MCF 10A (cell line): ENCODE data around the gene PNCK. TPM values are rescaled to one million over a fixed set of nuclear protein-coding genes. Genes with fewer than 3 reads are reported as not detected.
A peak's percentile ranks its signal among the peaks of the same experiment; 100 is the strongest.

ENCODE experiments used
- BruUV-seq: library from RNA; stranded (reverse); fragments of 400-500 nt; replicated peaks from 2 replicates; lab custom pipeline; 2021; lab: Mats Ljungman, UMichigan
- CTCF ChIA-PET: fragments of 300-600 bp; sonication (Branson Sonifier 250); formaldehyde crosslinking; extraction: SDS; loops from one replicate; lab custom pipeline; 2021; ENCODE audit warnings: antibody characterized with exemption, inconsistent platforms; lab: Yijun Ruan, JAX
- POLR2A ChIA-PET: fragments of 300-600, 350-650 bp; sonication (Branson Sonifier 250); formaldehyde crosslinking; extraction: SDS; loops from one replicate; lab custom pipeline; 2020; ENCODE audit warnings: antibody characterized with exemption, inconsistent platforms; lab: Yijun Ruan, JAX
- DNase-seq: peaks from one replicate; pipeline ENCODE4 v3.0.0-alpha.2; 2018; ENCODE audit not compliant: unreplicated experiment
- H3K27ac Mint-ChIP-seq: one replicate; pipeline ENCODE4 v1.8.0; 2022; ENCODE audit warnings: mild to moderate bottlenecking, low read depth, mixed read lengths; ENCODE audit not compliant: unreplicated experiment
- H3K27me3 Mint-ChIP-seq: one replicate; pipeline ENCODE4 v1.8.0; 2022; ENCODE audit warnings: mixed read lengths; ENCODE audit not compliant: insufficient read depth, unreplicated experiment
- H3K36me3 Mint-ChIP-seq: one replicate; pipeline ENCODE4 v1.8.0; 2022; ENCODE audit warnings: mild to moderate bottlenecking, moderate library complexity, mixed read lengths; ENCODE audit not compliant: insufficient read depth, unreplicated experiment
- H3K4me1 Mint-ChIP-seq: one replicate; pipeline ENCODE4 v1.8.0; 2022; ENCODE audit warnings: mixed read lengths; ENCODE audit not compliant: insufficient read depth, unreplicated experiment
- H3K4me3 Mint-ChIP-seq: one replicate; pipeline ENCODE4 v1.8.0; 2022; ENCODE audit warnings: mild to moderate bottlenecking, moderate library complexity, mixed read lengths; ENCODE audit not compliant: unreplicated experiment
- H3K9me3 Mint-ChIP-seq: one replicate; pipeline ENCODE4 v1.8.0; 2022; ENCODE audit warnings: mixed read lengths; ENCODE audit not compliant: unreplicated experiment
- CTCF ChIP-seq: fragments of 200-600 bp; IDR thresholded peaks from one replicate; pipeline ENCODE4 v1.8.0; 2022; ENCODE audit warnings: antibody characterized with exemption, mild to moderate bottlenecking; ENCODE audit not compliant: unreplicated experiment
- intact Hi-C: fragments of 100-400 bp; cut with micrococcal nuclease; formaldehyde crosslinking; loops from 2 replicates; pipeline ENCODE4 v1.14.1; 2022
- total RNA-seq: library from RNA; stranded (reverse); gene quantifications from 2 replicates; pipeline ENCODE4 v1.2.3, GENCODE V29; 2022

The PNCK gene
- total RNA-seq, 1 experiment from 2014 or later: not detected

GRCh38 chrX:153719238-153719637 is 45.6 kb upstream of the PNCK start:
- no peaks in the 10 kb centered on the region for H3K9me3 Mint-ChIP-seq
- H3K4me3 Mint-ChIP-seq: no peak overlapping the region
- no peak overlapping the region for H3K27ac Mint-ChIP-seq
- no peaks in the 10 kb centered on the region for H3K27me3 Mint-ChIP-seq
- H3K36me3 Mint-ChIP-seq: peaks cover 74% of the 10 kb centered on the region
- H3K4me1 Mint-ChIP-seq: peaks cover 8% of the 10 kb centered on the region
- ChIA-PET POLR2A (interaction anchor here (0.5 to 1.1 kb wide), 4 partner anchors 10 to 385 kb away, joined by 3 to 5 read pairs (median 4); partner anchors contain the start of gene ZNF275), CTCF (interaction anchor here (2.7 kb wide), 1 partner anchor 10 kb away, joined by 13 read pairs; no protein-coding TSS in a partner anchor)
- no TSS peak for BruUV-seq
- peak; percentile 33 for DNase-seq
- intact Hi-C loops: no loop called here
- no peak for TF ChIP-seq CTCF

GRCh38 chrX:153717445-153717844 is 43.8 kb upstream of the PNCK start:
- no peak for TF ChIP-seq CTCF
- peaks cover 83% of the 10 kb centered on the region for H3K36me3 Mint-ChIP-seq
- no peaks in the 10 kb centered on the region for H3K9me3 Mint-ChIP-seq
- no peaks in the 10 kb centered on the region for H3K27me3 Mint-ChIP-seq
- H3K4me1 Mint-ChIP-seq: peaks cover 7% of the 10 kb centered on the region
- H3K27ac Mint-ChIP-seq: no peak overlapping the region
- H3K4me3 Mint-ChIP-seq: no peak overlapping the region
- POLR2A ChIA-PET: no interaction called here
- BruUV-seq: no TSS peak
- intact Hi-C loops: no loop called here
- CTCF ChIA-PET: no interaction called here
- DNase-seq: no peak

- ChIA-PET CTCF (no interaction called here), POLR2A (no interaction called here)
- no peak for TF ChIP-seq CTCF
- BruUV-seq: no TSS peak
- no peak overlapping the region for H3K27ac Mint-ChIP-seq
- no peak overlapping the region for H3K4me3 Mint-ChIP-seq
- H3K4me1 Mint-ChIP-seq: no peaks in the 10 kb centered on the region
- H3K36me3 Mint-ChIP-seq: peaks cover 69% of the 10 kb centered on the region
- no peaks in the 10 kb centered on the region for H3K27me3 Mint-ChIP-seq
- DNase-seq: no peak
- H3K9me3 Mint-ChIP-seq: no peaks in the 10 kb centered on the region
- intact Hi-C loops: no loop called here
Observed at GRCh38 chrX:153714256-153714655, 40.6 kb upstream of the PNCK start.

GRCh38 chrX:153709726-153710674 is 36.4 kb upstream of the PNCK start:
- TF ChIP-seq CTCF: no peak
- ChIA-PET POLR2A (interaction anchor here (0.9 to 1.2 kb wide), 2 partner anchors 9 to 12 kb away, joined by 4 to 7 read pairs; no protein-coding TSS in a partner anchor), CTCF (interaction anchor here (0.6 to 3.6 kb wide), 9 partner anchors 9 to 824 kb away, joined by 3 to 28 read pairs (median 4); no protein-coding TSS in a partner anchor)
- intact Hi-C loops: loop anchor here (2.0 kb wide), 1 partner anchor 155 kb away; no protein-coding TSS in a partner anchor
- Mint-ChIP-seq H3K36me3 (peaks cover 36% of the 10 kb centered on the region), H3K27me3 (no peaks in the 10 kb centered on the region), H3K4me1 (no peaks in the 10 kb centered on the region), H3K4me3 (no peak overlapping the region), H3K27ac (no peak overlapping the region), H3K9me3 (no peaks in the 10 kb centered on the region)
- no peak for DNase-seq
- BruUV-seq: no TSS peak
